IPS-15b (cell line): ENCODE results near the gene STAM2.
A peak's percentile ranks its signal among the peaks of the same experiment; 100 is the strongest.
"Not testable (repeated sequence)": the region's sequence is repeated elsewhere in the genome, so short reads cannot be mapped to it uniquely, and the experiment has no call there.

Experiments
- H3K27me3 ChIP-seq: one replicate; pipeline ENCODE4 v1.6.1; 2013; ENCODE audit warnings: low read length; ENCODE audit not compliant: control insufficient read depth, insufficient read depth
- H3K36me3 ChIP-seq: one replicate; pipeline ENCODE4 v1.6.1; 2013; ENCODE audit warnings: low read length; ENCODE audit not compliant: control insufficient read depth, insufficient read depth
- H3K4me1 ChIP-seq: one replicate; pipeline ENCODE4 v1.6.1; 2013; ENCODE audit warnings: mild to moderate bottlenecking, low read length; ENCODE audit not compliant: control insufficient read depth, insufficient read depth
- H3K4me3 ChIP-seq: one replicate; pipeline ENCODE4 v1.5.1; 2013; ENCODE audit warnings: low read depth, low read length
- H3K9ac ChIP-seq: one replicate; pipeline ENCODE4 v1.6.1; 2013; ENCODE audit warnings: low read depth, mild to moderate bottlenecking, low read length
- H3K9me3 ChIP-seq: one replicate; pipeline ENCODE4 v1.6.1; 2013; ENCODE audit warnings: mild to moderate bottlenecking, low read length; ENCODE audit not compliant: control insufficient read depth, insufficient read depth

The STAM2 gene

DNA sequence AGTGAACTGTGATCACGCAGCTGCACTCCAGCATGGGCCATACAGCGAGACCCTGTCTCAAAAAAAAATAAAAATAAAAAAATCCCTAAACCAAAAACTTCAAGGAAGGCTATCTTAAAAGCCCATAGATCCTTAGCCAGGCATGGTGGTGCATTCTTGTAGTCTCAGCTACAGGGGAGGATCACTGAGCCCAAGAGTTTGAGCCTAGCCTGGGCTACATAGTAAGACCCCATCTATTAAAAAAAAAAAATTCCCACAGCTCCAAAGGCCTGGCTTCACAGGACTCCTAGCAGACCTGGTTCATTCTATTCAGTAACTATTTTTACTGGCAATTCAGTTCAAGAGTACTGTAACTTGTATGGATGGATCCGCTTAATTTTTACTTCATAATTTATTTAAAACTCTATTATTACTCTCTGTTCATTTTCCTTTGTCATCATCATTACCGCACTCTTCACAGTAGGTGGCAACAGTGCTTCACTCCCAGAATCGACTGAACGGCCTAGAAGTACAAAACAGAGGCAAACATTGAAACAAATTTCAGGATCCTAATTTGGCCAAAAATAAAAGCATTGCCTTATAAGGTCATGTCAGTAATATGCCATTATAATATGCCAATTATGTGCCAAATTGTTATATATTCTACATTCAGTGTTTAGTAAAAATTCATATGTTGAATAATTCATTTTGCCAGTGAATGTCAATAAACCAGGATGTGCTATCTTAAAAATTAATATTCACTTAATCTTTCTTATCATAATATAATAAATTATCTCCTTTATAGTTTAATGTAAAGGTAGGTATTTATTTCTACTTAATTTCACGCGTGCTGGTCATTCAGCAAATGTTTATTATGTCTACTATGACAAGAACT lies 14.3 kb upstream of the STAM2 start:
- Histone ChIP-seq H3K9ac (no peak overlapping the region), H3K9me3 (no peaks in the 10 kb centered on the region), H3K4me1 (no peaks in the 10 kb centered on the region), H3K4me3 (no peak overlapping the region), H3K27me3 (no peaks in the 10 kb centered on the region), H3K36me3 (no peaks in the 10 kb centered on the region)

DNA sequence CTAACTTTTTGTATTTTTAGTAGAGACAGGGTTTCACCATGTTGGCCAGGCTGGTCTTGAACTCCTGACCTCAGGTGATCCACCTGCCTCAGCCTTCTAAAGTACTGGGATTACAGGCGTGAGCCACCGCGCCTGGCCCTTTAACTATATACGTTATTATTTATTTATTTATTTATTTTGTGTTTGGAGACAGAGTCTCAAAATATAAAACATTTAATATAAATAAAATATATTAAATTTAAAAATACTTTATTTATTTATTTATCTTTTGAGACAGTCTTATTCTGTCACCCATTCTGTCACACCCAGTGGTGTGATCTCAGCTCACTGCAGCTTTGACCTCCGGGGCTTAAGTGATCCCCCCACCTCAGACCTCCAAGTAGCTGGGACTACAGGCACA lies 11.2 kb upstream of the STAM2 start:
- H3K9me3 ChIP-seq, H3K4me3 ChIP-seq, H3K4me1 ChIP-seq, H3K36me3 ChIP-seq, H3K9ac ChIP-seq, H3K27me3 ChIP-seq: not testable (repeated sequence)

DNA sequence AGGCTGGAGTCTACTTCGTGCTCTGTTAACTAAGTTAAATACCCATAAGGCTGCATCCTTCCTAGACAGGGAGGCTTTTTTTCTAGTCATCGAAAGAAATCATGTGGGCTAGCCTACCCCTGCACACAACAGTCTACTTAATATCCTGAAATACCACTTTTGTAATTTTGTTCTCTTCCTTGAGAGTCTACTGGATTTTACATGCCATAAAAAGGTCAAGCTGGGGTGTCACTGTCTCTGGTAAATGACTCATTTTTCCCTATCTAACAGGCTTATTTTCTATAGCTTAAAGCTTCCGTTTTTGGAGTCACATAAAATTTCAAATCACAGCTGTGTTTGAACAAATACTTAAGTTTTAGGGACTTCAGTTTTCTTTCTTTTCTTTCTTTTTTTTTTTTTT lies 10.7 kb upstream of the STAM2 start:
- no peaks in the 10 kb centered on the region for H3K36me3 ChIP-seq
- no peak overlapping the region for H3K4me3 ChIP-seq
- no peaks in the 10 kb centered on the region for H3K27me3 ChIP-seq
- H3K4me1 ChIP-seq: no peaks in the 10 kb centered on the region
- peaks cover 7% of the 10 kb centered on the region for H3K9me3 ChIP-seq
- H3K9ac ChIP-seq: no peak overlapping the region

DNA sequence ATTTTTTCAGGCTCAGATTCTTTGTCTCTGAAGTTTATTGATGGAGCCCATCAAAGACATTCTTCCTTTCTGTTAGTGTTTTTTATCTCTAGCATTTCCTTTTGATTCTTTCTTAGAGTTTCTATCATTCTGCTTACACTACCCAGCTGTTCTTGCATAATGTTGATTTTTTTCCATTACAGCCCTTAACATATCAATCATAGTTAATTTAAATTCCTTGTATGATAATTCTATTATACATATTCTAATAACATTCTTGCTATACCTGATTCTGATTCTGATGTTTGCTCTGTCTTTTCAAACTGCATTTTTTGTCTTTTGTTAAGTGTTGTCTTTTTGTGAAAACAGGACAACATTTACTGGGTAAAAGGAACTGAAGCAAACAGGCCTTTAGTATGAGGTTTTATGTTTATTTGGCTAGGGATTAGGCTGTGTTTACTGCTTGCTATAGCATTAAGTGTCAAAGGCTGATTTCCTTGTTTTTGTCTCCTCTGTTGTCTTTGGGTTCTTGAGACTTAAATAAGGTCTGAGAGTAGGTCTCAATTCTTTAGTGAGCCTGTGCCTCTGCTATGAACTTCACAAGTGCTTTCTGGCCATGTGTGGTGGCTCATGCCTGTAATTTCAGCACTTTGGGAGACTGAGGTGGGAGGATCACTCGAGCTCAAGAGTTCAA lies 8.0 kb upstream of the STAM2 start:
- no peak overlapping the region for H3K4me3 ChIP-seq
- no peaks in the 10 kb centered on the region for H3K27me3 ChIP-seq
- H3K9me3 ChIP-seq: peaks cover 7% of the 10 kb centered on the region
- H3K4me1 ChIP-seq: no peaks in the 10 kb centered on the region
- no peak overlapping the region for H3K9ac ChIP-seq
- H3K36me3 ChIP-seq: no peaks in the 10 kb centered on the region

DNA sequence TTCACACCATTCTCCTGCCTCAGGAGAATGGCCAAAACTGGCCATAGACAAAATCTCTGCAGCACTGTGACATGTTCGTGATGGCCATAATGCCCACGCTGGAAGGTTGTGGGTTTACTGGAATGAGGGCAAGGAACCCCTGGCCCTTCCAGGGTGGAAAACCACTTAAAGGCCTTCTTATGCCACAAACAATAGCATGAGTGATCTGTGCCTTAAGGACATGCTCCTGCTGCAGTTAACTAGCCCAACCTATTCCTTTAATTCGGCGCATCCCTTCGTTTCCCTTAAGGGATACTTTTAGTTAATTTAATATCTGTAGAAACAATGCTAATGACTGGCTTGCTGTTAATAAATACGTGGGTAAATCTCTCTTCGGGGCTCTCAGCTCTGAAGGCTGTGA lies 2.1 kb upstream of the STAM2 start:
- not testable (repeated sequence) for H3K27me3 ChIP-seq, H3K4me3 ChIP-seq, H3K9ac ChIP-seq, H3K36me3 ChIP-seq, H3K4me1 ChIP-seq, H3K9me3 ChIP-seq

DNA sequence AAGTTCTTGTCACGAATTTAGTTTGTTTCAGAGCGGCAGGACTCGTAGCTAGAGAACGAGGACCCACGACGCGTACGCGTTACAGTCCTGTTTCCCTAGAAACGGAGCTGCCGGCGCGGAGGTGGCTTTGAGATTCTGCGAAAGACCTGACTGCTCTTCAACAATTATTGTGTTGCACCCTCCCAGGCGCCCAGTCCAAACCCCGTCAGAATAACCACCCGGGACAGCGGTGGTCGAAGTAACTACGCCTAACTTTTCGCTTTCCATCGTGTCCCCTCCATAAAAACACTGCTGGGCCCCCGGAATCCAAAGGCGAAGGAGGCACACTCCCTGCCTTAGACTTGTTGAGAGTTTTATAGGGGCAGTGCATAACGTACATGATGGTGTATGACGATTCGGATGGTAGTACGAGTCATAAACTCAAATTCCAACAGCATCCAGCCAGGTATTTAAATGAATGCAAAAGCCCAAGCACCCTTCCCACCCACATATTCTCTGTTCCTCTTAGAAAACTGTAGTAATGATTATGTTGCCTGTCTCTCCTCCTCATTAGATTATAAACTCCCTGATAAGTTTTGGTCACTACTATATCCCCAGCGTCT lies 651 bp upstream of the STAM2 start:
- Histone ChIP-seq H3K9ac (peak overlapping the region; percentile 47), H3K9me3 (no peaks in the 10 kb centered on the region), H3K4me1 (no peaks in the 10 kb centered on the region), H3K36me3 (no peaks in the 10 kb centered on the region), H3K27me3 (no peaks in the 10 kb centered on the region), H3K4me3 (peak overlapping the region; percentile 95)

DNA sequence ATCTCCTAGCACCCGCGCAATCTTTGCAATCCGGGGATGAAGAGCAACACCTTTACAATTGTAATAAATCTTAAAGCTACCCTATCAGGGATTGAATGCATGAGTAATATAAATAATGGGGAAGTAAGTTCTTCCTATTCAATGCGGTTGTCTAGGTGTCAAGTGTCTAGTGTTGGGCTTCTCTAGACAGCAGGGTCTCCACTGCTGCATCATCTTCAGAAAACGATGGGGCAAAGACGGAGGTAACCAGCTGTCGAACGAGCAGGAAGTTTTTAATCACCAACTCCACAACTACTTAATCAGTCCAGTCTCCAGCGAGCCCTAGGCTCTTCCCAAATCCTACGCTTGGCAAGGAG lies 573 bp downstream of the STAM2 start:
- no peaks in the 10 kb centered on the region for H3K36me3 ChIP-seq
- no peaks in the 10 kb centered on the region for H3K4me1 ChIP-seq
- no peaks in the 10 kb centered on the region for H3K27me3 ChIP-seq
- no peaks in the 10 kb centered on the region for H3K9me3 ChIP-seq
- H3K9ac ChIP-seq: peak overlapping the region; percentile 93
- H3K4me3 ChIP-seq: peak overlapping the region; percentile 95

DNA sequence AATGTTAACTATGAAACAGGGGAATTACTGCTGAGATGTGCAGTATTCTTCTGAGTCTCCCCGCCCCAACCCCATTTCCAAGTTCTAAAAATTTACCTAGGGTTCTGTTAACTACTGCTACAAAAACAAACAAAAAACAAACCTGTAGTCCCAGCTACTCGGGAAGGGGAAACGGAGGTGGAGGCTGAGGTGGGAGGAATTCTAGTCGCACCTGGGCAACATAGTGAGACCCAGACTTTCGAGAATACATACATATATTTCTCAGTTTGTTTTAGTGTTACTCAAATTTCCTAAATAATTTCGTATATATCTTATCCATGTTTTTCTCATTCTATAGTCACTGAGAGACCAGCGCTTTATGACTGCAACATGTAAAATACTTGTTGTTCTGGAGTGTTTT lies 989 bp downstream of the STAM2 start:
- Histone ChIP-seq H3K27me3 (no peaks in the 10 kb centered on the region), H3K36me3 (no peaks in the 10 kb centered on the region), H3K9me3 (no peaks in the 10 kb centered on the region), H3K4me1 (no peaks in the 10 kb centered on the region), H3K9ac (peak overlapping the region; percentile 93), H3K4me3 (peak overlapping the region; percentile 95)

DNA sequence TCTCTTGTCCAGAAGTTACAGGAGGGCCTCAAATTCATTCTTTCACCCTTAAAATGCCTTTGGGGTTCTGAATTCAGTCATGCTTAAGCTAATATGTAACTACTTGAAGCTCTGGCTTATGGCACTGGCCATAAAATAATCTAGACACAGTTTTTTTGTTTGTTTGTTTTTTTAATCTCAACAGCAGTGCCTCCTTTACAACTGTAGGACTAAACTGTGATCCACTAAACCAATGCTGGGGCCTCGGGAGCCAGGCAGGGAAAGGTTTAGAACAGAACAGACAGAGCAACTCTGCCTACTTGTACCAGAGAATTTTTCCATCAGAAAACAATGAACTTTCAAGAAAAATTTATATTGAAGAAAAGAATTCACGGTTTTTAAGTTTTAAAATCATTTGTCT lies 1.7 kb downstream of the STAM2 start:
- Histone ChIP-seq H3K9ac (no peak overlapping the region), H3K4me1 (no peaks in the 10 kb centered on the region), H3K36me3 (no peaks in the 10 kb centered on the region), H3K4me3 (no peak overlapping the region), H3K9me3 (no peaks in the 10 kb centered on the region), H3K27me3 (no peaks in the 10 kb centered on the region)

DNA sequence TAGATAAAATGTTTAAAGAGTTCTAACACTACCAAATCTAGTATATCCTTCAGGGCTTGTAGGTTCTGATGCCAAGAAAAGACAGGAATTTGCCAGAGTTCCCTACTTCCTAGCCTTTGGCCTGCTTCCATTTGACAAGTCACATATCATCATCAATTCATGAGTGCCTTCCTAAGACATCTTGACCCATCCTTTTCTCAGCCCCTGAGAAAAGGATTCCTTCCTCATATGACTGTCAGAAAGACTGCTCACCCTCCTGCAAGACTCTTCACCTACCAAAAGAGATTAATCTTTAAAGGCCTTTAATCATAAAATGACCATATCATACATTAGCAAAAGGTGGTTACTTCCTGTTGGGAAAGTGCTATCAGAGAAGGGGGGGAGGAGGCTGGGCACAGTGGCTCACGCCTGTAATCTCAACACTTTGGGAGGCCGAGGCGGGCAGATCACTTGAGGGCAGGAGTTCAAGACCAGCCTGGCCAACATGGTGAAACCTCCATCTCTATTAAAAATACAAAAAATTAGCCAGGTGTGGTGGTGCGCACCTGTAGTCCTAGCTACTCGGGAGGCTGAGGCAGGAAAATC lies 3.3 kb downstream of the STAM2 start:
- not testable (repeated sequence) for H3K9ac ChIP-seq, H3K9me3 ChIP-seq, H3K36me3 ChIP-seq, H3K27me3 ChIP-seq, H3K4me3 ChIP-seq, H3K4me1 ChIP-seq

DNA sequence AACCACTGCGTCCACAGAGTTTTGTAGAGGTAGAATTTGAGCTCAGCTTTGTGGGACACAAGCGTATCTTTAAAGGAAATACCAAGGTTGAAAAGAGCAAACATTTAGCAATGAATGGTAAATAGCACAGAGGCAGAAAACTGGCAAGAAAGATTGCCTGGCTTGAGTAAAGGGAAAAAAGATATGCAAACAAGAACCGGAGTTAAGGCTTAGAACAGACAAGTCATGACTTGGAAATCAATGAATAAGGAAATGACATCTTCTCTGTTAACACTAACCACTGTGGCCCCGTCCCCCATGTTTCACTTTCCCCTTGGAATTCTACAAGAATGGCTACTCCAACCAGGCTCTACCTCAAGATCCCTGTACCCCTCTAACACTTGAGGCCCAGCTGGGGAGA lies 3.8 kb downstream of the STAM2 start:
- Histone ChIP-seq H3K36me3 (no peaks in the 10 kb centered on the region), H3K9ac (no peak overlapping the region), H3K9me3 (no peaks in the 10 kb centered on the region), H3K4me3 (no peak overlapping the region), H3K27me3 (no peaks in the 10 kb centered on the region), H3K4me1 (no peaks in the 10 kb centered on the region)

DNA sequence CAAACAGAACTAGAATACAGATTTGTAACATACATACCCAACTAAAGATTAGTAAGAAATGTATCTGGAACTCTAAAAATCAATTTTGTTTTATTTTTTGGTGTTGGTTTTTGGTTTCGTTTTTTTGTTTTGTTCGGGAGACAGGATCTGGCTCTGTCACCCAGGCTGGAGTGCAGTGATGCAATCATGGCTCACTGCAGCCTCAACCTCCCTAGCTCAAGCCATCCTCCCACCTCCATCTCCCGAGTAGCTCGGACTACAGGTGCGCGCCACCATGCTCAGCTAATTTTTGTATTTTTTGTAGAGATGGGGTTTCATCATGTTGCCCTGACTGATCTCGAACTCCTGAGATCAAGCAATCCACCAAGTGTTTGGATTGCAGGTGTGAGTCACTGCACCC lies 6.4 kb downstream of the STAM2 start:
- H3K27me3 ChIP-seq, H3K9me3 ChIP-seq, H3K9ac ChIP-seq, H3K36me3 ChIP-seq, H3K4me3 ChIP-seq, H3K4me1 ChIP-seq: not testable (repeated sequence)
